Heart left ventricle (tissue), 16 donors: ENCODE measurements around the gene OTOP2. TPM values are rescaled to one million over a fixed set of nuclear protein-coding genes. Genes with fewer than 3 reads are reported as not detected.
A peak's percentile ranks its signal among the peaks of the same experiment; 100 is the strongest.

Source experiments
- ATAC-seq, 4 donors: fragments of 200-7000 bp; cut with Tn5 transposase; one replicate each; pipeline ENCODE4 v1.9.1; 2020 to 2022; ENCODE audit warnings: moderate library complexity in 4 of 4, mild to moderate bottlenecking in 3 of 4, moderate number of reproducible peaks in 1 of 4
- DNase-seq, 5 donors: peaks; one replicate each; pipeline ENCODE4 v3.0.0-alpha.2; 2020
- H3K27ac ChIP-seq, 12 donors: fragments of 200-600 bp; sonication (generic) in 4 of 12; one replicate each; pipeline versions ENCODE4 v1.5.0 to v1.8.0; 2016 to 2022; ENCODE audit warnings: mild to moderate bottlenecking in 2 of 12
- H3K27me3 ChIP-seq, 9 donors: fragments of 200-600 bp; sonication (generic) in 2 of 9; one replicate each; pipeline versions ENCODE4 v1.5.1 to v1.8.0; 2016 to 2022; ENCODE audit warnings: mild to moderate bottlenecking in 3 of 9
- H3K36me3 ChIP-seq, 9 donors: fragments of 200-600 bp; sonication (generic) in 2 of 9; one replicate each; pipeline versions ENCODE4 v1.5.0 to v1.8.0; 2018 to 2022; ENCODE audit warnings: mild to moderate bottlenecking in 2 of 9
- H3K4me1 ChIP-seq, 12 donors: fragments of 200-600 bp; sonication (generic) in 4 of 12; one replicate each; pipeline versions ENCODE4 v1.5.0 to v1.8.0; 2016 to 2022; ENCODE audit warnings: mild to moderate bottlenecking in 3 of 12
- H3K4me3 ChIP-seq, 12 donors: fragments of 200-600 bp; sonication (generic) in 4 of 12; one replicate each; pipeline versions ENCODE4 v1.5.0 to v1.8.0; 2017 to 2022; ENCODE audit warnings: mild to moderate bottlenecking in 9 of 12, moderate library complexity in 4 of 12
- H3K9me3 ChIP-seq, 12 donors: fragments of 200-600 bp; sonication (generic) in 4 of 12; one replicate each; pipeline versions ENCODE4 v1.5.0 to v1.8.0; 2016 to 2022; ENCODE audit warnings: mild to moderate bottlenecking in 1 of 12
- POLR2A ChIP-seq, 2 donors: fragments of 450-650 bp; IDR thresholded peaks; one replicate each; pipeline ENCODE4 v1.6.1; 2017; ENCODE audit warnings: antibody characterized with exemption in 2 of 2, mild to moderate bottlenecking in 2 of 2, moderate library complexity in 2 of 2
- WGBS, 4 donors: extraction: QIAGEN DNeasy Blood & Tissue Kit in 2 of 4; methylation state at CpG; one replicate each; pipeline versions ENCODE4 v1.1.5 to v1.1.7; 2013 to 2018; 5-methylcytosine and 5-hydroxymethylcytosine counted together
- intact Hi-C, 10 donors: fragments of 100-400 bp; cut with DNase I; formaldehyde crosslinking; loops; one replicate each; pipeline versions ENCODE4 v1.11.1 to v1.14.2; 2022
- polyA plus RNA-seq, 2 donors: library from polyadenylated mRNA; stranded (reverse); fragments of 200-250 nt; gene quantifications; one replicate each; pipeline ENCODE4 v1.2.3, GENCODE V29; 2013
- total RNA-seq, 9 donors: library from RNA; depleted of rRNA in 2 of 9; stranded (reverse); fragments of >200 nt in 2 of 9; fragmentation: NEBNext Ultra II Directional in 3 of 9; extraction: Animal tissue kit (Norgen Biotek cat#: 25700) in 3 of 9; gene quantifications; one replicate each; pipeline versions ENCODE4 v1.1.0 to v1.2.4, GENCODE V29; 2016 to 2023
- TF ChIP-seq, protein P1 (sequence below), 12 donors: fragments of 200-600 bp; sonication (generic) in 4 of 12; IDR thresholded peaks; one replicate each; pipeline versions ENCODE4 v1.5.0 to v1.8.0; 2018 to 2022; ENCODE audit warnings: antibody characterized with exemption in 12 of 12, mild to moderate bottlenecking in 5 of 12
- donor health status: ischemic (EF 13 %, LVEDD 7.1; RV severe dilation, severe dysfunction).
- donor health status: healthy with polysubstance abuse.
- donor health status: DM: no; HTN: yes; CAD: no.
- donor health status: DM: no; HTN: no; CAD: no.
- donor health status: ischemic (EF 25% LVEDD 6.9; RV normal size, moderate dysfunction).
- donor health status: ischemic (EF 25% LVEDD 5.7; RV mildly dilated, moderate dysfunction).
- donor health status: healthy.
- donor health status: DM: yes; HTN: yes; CAD: no.
- donor health status: ischemic (EF 35%, LVEDD 5.7; RV mildly dilated, moderate dysfunction).
- donor health status: nonischemic (EF 11% LVEDD 7.7; RV severe dilation, severe dysfunction).
- donor health status: DM: yes; HTN: yes; CAD: no.
- donor health status: PGD.
- donor health status: ischemic (EF 29% LVEDD 5.4; RV normal size, mild dysfunction).
- donor health status: nonischemic (EF 23%, LVEDD 6.1; RV moderate dilation, normal function).

Gene OTOP2
- total and polyA plus RNA-seq, 11 donors: not detected

GRCh38 chr17:74892974-74893911 is 30.8 kb upstream of the OTOP2 start, which contains the start of gene FADS6:
Gene FADS6, minus strand, starts transcription at chr17:74893633. Its CDS starts 38 bp downstream, at chr17:74893595.
- no peaks in the 10 kb centered on the region for H3K9me3 ChIP-seq
- peaks cover 21 to 63% (median 40%) of the 10 kb centered on the region in 9 donors for H3K27me3 ChIP-seq
- no peaks in the 10 kb centered on the region for H3K36me3 ChIP-seq
- no peak for TF ChIP-seq POLR2A (IDR thresholded peaks at IDR 0.05)
- TF ChIP-seq, protein P1, sequence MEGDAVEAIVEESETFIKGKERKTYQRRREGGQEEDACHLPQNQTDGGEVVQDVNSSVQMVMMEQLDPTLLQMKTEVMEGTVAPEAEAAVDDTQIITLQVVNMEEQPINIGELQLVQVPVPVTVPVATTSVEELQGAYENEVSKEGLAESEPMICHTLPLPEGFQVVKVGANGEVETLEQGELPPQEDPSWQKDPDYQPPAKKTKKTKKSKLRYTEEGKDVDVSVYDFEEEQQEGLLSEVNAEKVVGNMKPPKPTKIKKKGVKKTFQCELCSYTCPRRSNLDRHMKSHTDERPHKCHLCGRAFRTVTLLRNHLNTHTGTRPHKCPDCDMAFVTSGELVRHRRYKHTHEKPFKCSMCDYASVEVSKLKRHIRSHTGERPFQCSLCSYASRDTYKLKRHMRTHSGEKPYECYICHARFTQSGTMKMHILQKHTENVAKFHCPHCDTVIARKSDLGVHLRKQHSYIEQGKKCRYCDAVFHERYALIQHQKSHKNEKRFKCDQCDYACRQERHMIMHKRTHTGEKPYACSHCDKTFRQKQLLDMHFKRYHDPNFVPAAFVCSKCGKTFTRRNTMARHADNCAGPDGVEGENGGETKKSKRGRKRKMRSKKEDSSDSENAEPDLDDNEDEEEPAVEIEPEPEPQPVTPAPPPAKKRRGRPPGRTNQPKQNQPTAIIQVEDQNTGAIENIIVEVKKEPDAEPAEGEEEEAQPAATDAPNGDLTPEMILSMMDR (IDR thresholded peaks at IDR 0.05): no peak
- peaks cover 0 to 12% (median 8%) of the 10 kb centered on the region in 12 donors for H3K4me1 ChIP-seq
- DNase-seq: no peak
- no peak within 1 kb of the TSS for H3K27ac ChIP-seq
- H3K4me3 ChIP-seq: peak within 1 kb of the TSS in 10 of 12 donors; percentile 13 to 46 (median 36)
- WGBS, 4 donors: 2 to 6% (median 4%) methylated on average over 47 to 86 of the region's 86 CpGs
- intact Hi-C loops: no loop called here
- ATAC-seq: peak in 1 of 4 donors; percentile 43

- WGBS, 4 donors: 26 to 81% (median 28%) methylated on average over 6 to 22 of the region's 22 CpGs
- intact Hi-C loops: no loop called here
- Histone ChIP-seq H3K27me3 (peaks cover 21 to 57% (median 40%) of the 10 kb centered on the region in 9 donors), H3K4me3 (peak overlapping the region in 8 of 12 donors; percentile 13 to 46 (median 36)), H3K9me3 (no peaks in the 10 kb centered on the region), H3K36me3 (no peaks in the 10 kb centered on the region), H3K27ac (no peak overlapping the region), H3K4me1 (peaks cover 0 to 12% (median 8%) of the 10 kb centered on the region in 12 donors)
- ATAC-seq (no peak), DNase-seq (no peak)
- TF ChIP-seq, protein P1 (IDR thresholded peaks at IDR 0.05): no peak
- no peak for TF ChIP-seq POLR2A (IDR thresholded peaks at IDR 0.05)
Observed at GRCh38 chr17:74893936-74894671, 30.0 kb upstream of the OTOP2 start.

GRCh38 chr17:74898376-74898946 is 25.6 kb upstream of the OTOP2 start:
- intact Hi-C loops: no loop called here
- peaks cover 7 to 35% (median 21%) of the 10 kb centered on the region in 9 donors for H3K27me3 ChIP-seq
- no peak for TF ChIP-seq POLR2A (IDR thresholded peaks at IDR 0.05)
- TF ChIP-seq, protein P1 (IDR thresholded peaks at IDR 0.05): no peak
- DNase-seq (no peak), ATAC-seq (no peak)
- no peaks in the 10 kb centered on the region for H3K36me3 ChIP-seq
- no peak overlapping the region for H3K4me3 ChIP-seq
- no peaks in the 10 kb centered on the region for H3K9me3 ChIP-seq
- peaks cover 0 to 5% (median 3%) of the 10 kb centered on the region in 12 donors for H3K4me1 ChIP-seq
- 76 to 86% (median 82%) methylated on average over 11 of the region's 11 CpGs for WGBS, 4 donors
- no peak overlapping the region for H3K27ac ChIP-seq
